GM23338 (cell line): Measurements from ENCODE around the gene NPHS1.

Experiments
- CREB1 ChIP-seq: fragments of 250-450 bp; sonication (Bioruptor Pico); IDR thresholded peaks from 2 replicates; pipeline ENCODE4 v1.5.0; 2020; ENCODE audit warnings: low read depth, mild to moderate bottlenecking, moderate library complexity
- EZH2 ChIP-seq: fragments of 200-600 bp; sonication (generic); IDR thresholded peaks from one replicate; pipeline ENCODE4 v1.8.0; 2017; ENCODE audit warnings: antibody characterized with exemption, mild to moderate bottlenecking, low read depth; ENCODE audit not compliant: unreplicated experiment
- EZH2phosphoT487 ChIP-seq: fragments of 200-600 bp; sonication (generic); IDR thresholded peaks from one replicate; pipeline ENCODE4 v1.8.1; 2018; ENCODE audit warnings: antibody characterized with exemption; ENCODE audit not compliant: unreplicated experiment
- JUNB ChIP-seq: IDR thresholded peaks from one replicate; pipeline ENCODE4 v1.6.1; 2016; ENCODE audit warnings: antibody characterized with exemption; ENCODE audit not compliant: unreplicated experiment
- NANOG ChIP-seq: IDR thresholded peaks from 2 replicates; pipeline ENCODE4 v1.6.1; 2016; ENCODE audit warnings: antibody characterized with exemption, borderline replicate concordance
- POLR2AphosphoS5 ChIP-seq: IDR thresholded peaks from 2 replicates; pipeline ENCODE4 v1.6.1; 2016; ENCODE audit warnings: antibody characterized with exemption, low read depth
- STAT1 ChIP-seq: IDR thresholded peaks from one replicate; pipeline ENCODE4 v1.6.1; 2016; ENCODE audit warnings: antibody characterized with exemption; ENCODE audit not compliant: unreplicated experiment
- ZNF114 ChIP-seq: fragments of 250-450 bp; sonication (Bioruptor Pico); IDR thresholded peaks from 2 replicates; pipeline ENCODE4 v1.5.0; 2020; ENCODE audit warnings: mild to moderate bottlenecking, moderate library complexity
- ZNF331 ChIP-seq: fragments of 250-450 bp; sonication (Bioruptor Pico); IDR thresholded peaks from 2 replicates; pipeline ENCODE4 v1.5.0; 2020; ENCODE audit warnings: low read depth, mild to moderate bottlenecking, moderate library complexity
- TF ChIP-seq, protein P1 (sequence below), 2 experiments: fragments of 200-600 bp in 1 of 2; sonication (generic) in 1 of 2; conservative IDR thresholded peaks; 2 replicates each; pipeline versions ENCODE4 v1.5.1 to v1.6.1; 2016 to 2017; ENCODE audit warnings: antibody characterized with exemption in 2 of 2, low read depth in 2 of 2, mild to moderate bottlenecking in 2 of 2, moderate library complexity in 1 of 2
- TF ChIP-seq, protein P2 (sequence below): IDR thresholded peaks from one replicate; pipeline ENCODE4 v1.6.1; 2018; ENCODE audit warnings: antibody characterized with exemption; ENCODE audit not compliant: unreplicated experiment
- TF ChIP-seq, protein P3 (sequence below): IDR thresholded peaks from 2 replicates; pipeline ENCODE4 v1.6.1; 2016; ENCODE audit warnings: antibody characterized with exemption
- TF ChIP-seq, protein P4 (sequence below): fragments of 250-450 bp; sonication (Bioruptor Pico); IDR thresholded peaks from 2 replicates; pipeline ENCODE4 v1.5.0; 2020; ENCODE audit warnings: mild to moderate bottlenecking, moderate library complexity

DNA sequence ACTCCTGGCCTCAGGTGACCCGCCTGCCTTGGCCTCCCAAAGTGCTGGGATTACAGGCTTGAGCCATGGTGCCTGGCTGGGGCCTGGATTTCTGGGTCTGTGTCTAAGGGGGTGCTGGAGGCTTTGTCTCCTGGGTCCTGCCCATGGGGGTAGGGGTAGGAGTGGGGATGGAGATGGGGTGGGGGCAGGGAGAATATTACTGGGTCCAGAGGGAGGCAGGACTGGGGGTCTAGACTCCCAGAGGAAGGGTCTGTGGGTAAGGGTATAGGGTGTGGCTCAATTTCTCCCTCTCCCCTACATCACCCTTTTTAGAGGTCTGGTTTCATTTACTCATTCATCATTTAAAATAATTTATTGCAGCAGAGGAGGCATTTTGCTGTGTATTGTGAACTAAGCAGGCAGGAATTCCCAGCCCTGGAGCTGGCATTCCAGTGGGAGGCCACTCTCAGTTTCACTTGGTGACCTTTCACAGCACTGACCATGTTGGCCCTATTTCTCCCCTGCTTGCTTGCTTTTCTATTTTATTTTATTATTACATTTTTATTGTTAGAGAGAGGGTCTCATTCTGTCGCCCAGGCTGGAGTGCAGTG is 48.8 kb upstream of the NPHS1 start:
- TF ChIP-seq, protein P1, sequence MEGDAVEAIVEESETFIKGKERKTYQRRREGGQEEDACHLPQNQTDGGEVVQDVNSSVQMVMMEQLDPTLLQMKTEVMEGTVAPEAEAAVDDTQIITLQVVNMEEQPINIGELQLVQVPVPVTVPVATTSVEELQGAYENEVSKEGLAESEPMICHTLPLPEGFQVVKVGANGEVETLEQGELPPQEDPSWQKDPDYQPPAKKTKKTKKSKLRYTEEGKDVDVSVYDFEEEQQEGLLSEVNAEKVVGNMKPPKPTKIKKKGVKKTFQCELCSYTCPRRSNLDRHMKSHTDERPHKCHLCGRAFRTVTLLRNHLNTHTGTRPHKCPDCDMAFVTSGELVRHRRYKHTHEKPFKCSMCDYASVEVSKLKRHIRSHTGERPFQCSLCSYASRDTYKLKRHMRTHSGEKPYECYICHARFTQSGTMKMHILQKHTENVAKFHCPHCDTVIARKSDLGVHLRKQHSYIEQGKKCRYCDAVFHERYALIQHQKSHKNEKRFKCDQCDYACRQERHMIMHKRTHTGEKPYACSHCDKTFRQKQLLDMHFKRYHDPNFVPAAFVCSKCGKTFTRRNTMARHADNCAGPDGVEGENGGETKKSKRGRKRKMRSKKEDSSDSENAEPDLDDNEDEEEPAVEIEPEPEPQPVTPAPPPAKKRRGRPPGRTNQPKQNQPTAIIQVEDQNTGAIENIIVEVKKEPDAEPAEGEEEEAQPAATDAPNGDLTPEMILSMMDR (conservative IDR thresholded peaks at IDR 0.05; ENCODE audit: low read depth in 2 of 2) = no peak
- TF ChIP-seq POLR2AphosphoS5 = no peak
- TF ChIP-seq, protein P2, sequence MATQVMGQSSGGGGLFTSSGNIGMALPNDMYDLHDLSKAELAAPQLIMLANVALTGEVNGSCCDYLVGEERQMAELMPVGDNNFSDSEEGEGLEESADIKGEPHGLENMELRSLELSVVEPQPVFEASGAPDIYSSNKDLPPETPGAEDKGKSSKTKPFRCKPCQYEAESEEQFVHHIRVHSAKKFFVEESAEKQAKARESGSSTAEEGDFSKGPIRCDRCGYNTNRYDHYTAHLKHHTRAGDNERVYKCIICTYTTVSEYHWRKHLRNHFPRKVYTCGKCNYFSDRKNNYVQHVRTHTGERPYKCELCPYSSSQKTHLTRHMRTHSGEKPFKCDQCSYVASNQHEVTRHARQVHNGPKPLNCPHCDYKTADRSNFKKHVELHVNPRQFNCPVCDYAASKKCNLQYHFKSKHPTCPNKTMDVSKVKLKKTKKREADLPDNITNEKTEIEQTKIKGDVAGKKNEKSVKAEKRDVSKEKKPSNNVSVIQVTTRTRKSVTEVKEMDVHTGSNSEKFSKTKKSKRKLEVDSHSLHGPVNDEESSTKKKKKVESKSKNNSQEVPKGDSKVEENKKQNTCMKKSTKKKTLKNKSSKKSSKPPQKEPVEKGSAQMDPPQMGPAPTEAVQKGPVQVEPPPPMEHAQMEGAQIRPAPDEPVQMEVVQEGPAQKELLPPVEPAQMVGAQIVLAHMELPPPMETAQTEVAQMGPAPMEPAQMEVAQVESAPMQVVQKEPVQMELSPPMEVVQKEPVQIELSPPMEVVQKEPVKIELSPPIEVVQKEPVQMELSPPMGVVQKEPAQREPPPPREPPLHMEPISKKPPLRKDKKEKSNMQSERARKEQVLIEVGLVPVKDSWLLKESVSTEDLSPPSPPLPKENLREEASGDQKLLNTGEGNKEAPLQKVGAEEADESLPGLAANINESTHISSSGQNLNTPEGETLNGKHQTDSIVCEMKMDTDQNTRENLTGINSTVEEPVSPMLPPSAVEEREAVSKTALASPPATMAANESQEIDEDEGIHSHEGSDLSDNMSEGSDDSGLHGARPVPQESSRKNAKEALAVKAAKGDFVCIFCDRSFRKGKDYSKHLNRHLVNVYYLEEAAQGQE = no peak
- no peak for TF ChIP-seq EZH2phosphoT487
- TF ChIP-seq, protein P3, sequence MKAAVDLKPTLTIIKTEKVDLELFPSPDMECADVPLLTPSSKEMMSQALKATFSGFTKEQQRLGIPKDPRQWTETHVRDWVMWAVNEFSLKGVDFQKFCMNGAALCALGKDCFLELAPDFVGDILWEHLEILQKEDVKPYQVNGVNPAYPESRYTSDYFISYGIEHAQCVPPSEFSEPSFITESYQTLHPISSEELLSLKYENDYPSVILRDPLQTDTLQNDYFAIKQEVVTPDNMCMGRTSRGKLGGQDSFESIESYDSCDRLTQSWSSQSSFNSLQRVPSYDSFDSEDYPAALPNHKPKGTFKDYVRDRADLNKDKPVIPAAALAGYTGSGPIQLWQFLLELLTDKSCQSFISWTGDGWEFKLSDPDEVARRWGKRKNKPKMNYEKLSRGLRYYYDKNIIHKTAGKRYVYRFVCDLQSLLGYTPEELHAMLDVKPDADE = no peak
- no peak for TF ChIP-seq EZH2
- TF ChIP-seq ZNF114 = no peak
- no peak for TF ChIP-seq STAT1
- TF ChIP-seq CREB1 = no peak
- no peak for TF ChIP-seq JUNB
- TF ChIP-seq NANOG = no peak
- TF ChIP-seq ZNF331 (CRISPR knock-in tag) = no peak
- TF ChIP-seq, protein P4, sequence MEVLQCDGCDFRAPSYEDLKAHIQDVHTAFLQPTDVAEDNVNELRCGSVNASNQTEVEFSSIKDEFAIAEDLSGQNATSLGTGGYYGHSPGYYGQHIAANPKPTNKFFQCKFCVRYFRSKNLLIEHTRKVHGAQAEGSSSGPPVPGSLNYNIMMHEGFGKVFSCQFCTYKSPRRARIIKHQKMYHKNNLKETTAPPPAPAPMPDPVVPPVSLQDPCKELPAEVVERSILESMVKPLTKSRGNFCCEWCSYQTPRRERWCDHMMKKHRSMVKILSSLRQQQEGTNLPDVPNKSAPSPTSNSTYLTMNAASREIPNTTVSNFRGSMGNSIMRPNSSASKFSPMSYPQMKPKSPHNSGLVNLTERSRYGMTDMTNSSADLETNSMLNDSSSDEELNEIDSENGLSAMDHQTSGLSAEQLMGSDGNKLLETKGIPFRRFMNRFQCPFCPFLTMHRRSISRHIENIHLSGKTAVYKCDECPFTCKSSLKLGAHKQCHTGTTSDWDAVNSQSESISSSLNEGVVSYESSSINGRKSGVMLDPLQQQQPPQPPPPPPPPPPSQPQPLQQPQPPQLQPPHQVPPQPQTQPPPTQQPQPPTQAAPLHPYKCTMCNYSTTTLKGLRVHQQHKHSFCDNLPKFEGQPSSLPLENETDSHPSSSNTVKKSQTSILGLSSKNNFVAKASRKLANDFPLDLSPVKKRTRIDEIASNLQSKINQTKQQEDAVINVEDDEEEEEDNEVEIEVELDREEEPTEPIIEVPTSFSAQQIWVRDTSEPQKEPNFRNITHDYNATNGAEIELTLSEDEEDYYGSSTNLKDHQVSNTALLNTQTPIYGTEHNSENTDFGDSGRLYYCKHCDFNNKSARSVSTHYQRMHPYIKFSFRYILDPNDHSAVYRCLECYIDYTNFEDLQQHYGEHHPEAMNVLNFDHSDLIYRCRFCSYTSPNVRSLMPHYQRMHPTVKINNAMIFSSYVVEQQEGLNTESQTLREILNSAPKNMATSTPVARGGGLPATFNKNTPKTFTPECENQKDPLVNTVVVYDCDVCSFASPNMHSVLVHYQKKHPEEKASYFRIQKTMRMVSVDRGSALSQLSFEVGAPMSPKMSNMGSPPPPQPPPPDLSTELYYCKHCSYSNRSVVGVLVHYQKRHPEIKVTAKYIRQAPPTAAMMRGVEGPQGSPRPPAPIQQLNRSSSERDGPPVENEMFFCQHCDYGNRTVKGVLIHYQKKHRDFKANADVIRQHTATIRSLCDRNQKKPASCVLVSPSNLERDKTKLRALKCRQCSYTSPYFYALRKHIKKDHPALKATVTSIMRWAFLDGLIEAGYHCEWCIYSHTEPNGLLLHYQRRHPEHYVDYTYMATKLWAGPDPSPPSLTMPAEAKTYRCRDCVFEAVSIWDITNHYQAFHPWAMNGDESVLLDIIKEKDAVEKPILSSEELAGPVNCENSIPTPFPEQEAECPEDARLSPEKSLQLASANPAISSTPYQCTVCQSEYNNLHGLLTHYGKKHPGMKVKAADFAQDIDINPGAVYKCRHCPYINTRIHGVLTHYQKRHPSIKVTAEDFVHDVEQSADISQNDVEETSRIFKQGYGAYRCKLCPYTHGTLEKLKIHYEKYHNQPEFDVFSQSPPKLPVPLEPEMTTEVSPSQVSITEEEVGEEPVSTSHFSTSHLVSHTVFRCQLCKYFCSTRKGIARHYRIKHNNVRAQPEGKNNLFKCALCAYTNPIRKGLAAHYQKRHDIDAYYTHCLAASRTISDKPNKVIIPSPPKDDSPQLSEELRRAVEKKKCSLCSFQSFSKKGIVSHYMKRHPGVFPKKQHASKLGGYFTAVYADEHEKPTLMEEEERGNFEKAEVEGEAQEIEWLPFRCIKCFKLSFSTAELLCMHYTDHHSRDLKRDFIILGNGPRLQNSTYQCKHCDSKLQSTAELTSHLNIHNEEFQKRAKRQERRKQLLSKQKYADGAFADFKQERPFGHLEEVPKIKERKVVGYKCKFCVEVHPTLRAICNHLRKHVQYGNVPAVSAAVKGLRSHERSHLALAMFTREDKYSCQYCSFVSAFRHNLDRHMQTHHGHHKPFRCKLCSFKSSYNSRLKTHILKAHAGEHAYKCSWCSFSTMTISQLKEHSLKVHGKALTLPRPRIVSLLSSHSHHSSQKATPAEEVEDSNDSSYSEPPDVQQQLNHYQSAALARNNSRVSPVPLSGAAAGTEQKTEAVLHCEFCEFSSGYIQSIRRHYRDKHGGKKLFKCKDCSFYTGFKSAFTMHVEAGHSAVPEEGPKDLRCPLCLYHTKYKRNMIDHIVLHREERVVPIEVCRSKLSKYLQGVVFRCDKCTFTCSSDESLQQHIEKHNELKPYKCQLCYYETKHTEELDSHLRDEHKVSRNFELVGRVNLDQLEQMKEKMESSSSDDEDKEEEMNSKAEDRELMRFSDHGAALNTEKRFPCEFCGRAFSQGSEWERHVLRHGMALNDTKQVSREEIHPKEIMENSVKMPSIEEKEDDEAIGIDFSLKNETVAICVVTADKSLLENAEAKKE (CRISPR knock-in tag) = no peak
